Coronary artery (tissue), 2 donors: ENCODE data around the gene IFT122.

Source experiments
- DNase-seq: peaks from one replicate; pipeline ENCODE4 v3.0.0-alpha.2; 2017; ENCODE audit warnings: low spot score
- H3K27ac ChIP-seq, 2 donors: fragments of 200-600 bp; sonication (generic); one replicate each; pipeline ENCODE4 v1.5.1; 2016 to 2019
- H3K4me3 ChIP-seq: fragments of 200-600 bp; sonication (generic); 2 replicates; pipeline ENCODE4 v1.5.1; 2016; ENCODE audit warnings: mild to moderate bottlenecking, moderate library complexity
- CTCF ChIP-seq: fragments of 200-600 bp; sonication (generic); IDR thresholded peaks from one replicate; pipeline ENCODE4 v1.5.1; 2019; ENCODE audit warnings: antibody characterized with exemption

The IFT122 gene

GRCh38 chr3:129432036-129432435 lies 8.0 kb upstream of the IFT122 start:
- TF ChIP-seq CTCF: no peak
- H3K27ac ChIP-seq: no peak overlapping the region
- H3K4me3 ChIP-seq: no peak overlapping the region
- no peak for DNase-seq

GRCh38 chr3:129432671-129433070 lies 7.4 kb upstream of the IFT122 start:
- H3K4me3 ChIP-seq: no peak overlapping the region
- H3K27ac ChIP-seq: no peak overlapping the region
- no peak for DNase-seq
- no peak for TF ChIP-seq CTCF

DNA sequence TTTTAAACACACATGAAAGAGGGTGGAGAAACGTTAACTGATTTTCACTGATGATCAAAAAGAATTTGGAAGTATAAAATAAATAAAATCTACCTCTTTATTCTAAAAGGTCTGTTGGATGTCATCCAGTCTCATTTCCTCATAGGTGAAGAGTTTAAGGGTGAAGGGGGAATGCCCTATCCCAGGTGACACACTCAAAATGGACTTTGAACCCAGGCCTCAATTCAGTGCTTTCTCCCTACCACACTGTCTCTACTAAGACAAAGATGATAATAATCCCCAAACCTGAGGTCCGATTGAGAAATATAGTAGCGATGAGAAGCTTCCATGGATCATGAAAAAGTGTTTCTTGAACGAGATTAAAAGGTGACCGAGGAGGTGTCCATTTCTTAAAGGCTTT lies 6.5 kb upstream of the IFT122 start:
- DNase-seq: no peak
- TF ChIP-seq CTCF: no peak
- no peak overlapping the region for H3K27ac ChIP-seq
- no peak overlapping the region for H3K4me3 ChIP-seq

GRCh38 chr3:129434140-129434539 lies 5.9 kb upstream of the IFT122 start:
- no peak for TF ChIP-seq CTCF
- no peak overlapping the region for H3K4me3 ChIP-seq
- no peak for DNase-seq
- H3K27ac ChIP-seq: no peak overlapping the region

DNA sequence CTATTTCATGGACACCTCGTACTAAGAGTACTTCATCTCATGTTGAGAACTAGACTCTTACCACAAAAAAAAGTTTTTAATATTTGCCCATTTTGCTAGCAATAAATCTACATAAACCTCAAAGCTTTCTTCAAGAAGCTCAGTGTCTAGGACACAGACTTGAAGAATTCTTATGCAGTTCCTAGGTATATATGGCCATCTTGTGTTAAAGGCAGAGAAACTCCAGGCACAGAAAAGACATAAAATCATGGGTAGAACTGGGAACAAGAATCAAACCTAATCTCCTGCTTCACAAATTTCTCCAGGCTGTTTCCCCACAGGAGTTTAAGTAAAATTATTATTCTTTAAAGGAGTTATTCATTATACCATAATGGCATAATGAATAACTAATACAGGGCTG lies 4.7 kb upstream of the IFT122 start:
- no peak overlapping the region for H3K4me3 ChIP-seq
- no peak for TF ChIP-seq CTCF
- no peak overlapping the region for H3K27ac ChIP-seq
- no peak for DNase-seq

- Histone ChIP-seq H3K4me3 (peak overlapping the region; percentile 100), H3K27ac (peak overlapping the region; percentile 75 to 99)
- no peak for DNase-seq
Observed at GRCh38 chr3:129439226-129439816, 703 bp upstream of the IFT122 start.

More at GRCh38 chr3:129439226-129439816, 703 bp upstream of the IFT122 start:
- no peak for TF ChIP-seq CTCF
